Measurements from ENCODE around the gene PCARE.

PCARE gene

DNA sequence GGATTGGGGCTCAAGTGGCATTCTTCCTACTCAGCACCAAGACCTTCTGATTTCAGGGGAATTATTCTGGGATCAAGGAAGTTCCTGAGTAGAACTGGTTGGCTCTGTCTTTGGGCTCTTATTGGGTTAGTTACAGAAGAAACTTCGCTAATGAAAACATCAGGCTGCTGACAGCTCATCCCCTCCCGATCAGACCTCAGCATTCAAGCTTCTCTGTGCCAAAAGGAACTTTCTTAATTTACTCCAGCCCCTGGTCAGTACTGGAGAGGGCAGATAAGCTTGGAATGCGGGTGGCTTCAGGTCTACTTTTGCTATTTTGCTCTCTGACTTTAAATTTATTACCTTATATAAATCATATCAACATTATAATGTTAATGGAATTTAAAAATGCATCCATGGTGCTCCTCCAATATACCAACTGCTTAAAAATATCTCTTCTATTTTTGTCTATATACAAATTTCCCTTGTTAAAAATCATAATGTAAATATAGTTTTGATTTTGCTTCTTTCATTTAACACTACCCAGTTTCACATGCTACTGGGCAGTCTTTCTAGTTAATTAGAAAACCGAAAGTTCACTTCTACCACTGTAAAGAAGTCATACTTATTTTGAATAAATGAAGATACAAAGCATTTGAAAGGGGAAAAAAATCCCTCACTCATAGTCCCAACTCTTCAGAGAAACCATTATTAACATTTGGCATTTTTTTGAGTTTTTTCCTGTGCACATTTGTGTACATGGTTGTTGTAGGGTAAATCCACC, 34.4 kb downstream of the PCARE start:
- DNase-seq (ENCODE audit: low read depth, low spot score), result no peak

DNA sequence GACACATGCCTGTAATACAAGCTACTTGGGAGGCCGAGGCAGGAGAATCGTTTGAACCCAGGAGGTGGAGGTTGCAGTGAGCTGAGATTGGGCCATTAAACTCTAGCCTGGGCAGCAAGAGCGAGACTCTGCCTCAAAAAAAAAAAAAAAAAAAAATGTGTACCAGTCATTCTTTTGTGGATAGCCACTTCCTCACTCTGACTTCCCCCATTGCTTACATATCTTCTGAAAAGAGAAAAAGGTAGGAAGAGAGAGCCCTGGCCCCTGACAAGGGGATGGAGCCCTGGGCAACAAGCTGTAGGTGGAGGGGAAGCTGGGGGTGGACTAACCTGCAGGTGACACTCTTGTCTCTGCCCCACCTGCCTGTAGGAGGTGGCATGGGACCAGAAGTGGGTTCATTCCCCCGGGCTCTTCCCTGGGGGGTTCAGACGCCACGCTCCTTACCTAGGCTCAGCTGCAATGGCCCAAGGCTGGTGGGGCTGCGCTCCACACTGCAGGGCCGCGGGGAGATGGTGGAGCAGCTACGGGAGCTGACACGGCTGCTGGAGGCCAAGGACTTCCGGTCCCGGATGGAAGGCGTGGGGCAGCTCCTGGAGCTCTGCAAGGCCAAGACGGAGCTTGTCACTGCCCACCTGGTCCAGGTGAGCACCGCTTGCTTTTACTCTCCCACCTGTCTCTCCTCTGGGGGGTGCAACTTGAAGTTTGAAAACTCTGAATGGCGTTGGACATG, 39.1 kb downstream of the PCARE start:
- DNase-seq (ENCODE audit: low read depth, low spot score), result no peak

DNA sequence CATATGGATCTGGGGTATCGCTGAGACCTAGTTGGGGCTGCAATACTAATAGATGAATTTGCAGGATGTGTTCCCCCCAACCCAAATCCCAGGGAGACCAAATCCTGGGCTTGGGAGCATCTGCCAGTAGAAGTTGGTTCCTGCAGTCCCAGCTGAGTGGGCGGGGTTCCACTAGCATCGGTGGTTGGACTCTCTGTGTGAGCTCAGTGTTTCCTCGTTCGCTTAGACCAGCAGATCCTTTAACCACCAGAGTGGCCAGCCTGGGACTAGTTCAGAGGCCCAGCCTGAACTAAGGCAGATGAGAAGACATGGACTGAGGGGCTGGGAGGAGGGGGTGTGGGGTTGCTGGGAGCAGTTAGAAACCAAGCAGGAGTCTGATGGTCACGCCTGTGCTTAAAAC, 40.7 kb downstream of the PCARE start:
- DNase-seq (ENCODE audit: low read depth, low spot score), result no peak

DNA sequence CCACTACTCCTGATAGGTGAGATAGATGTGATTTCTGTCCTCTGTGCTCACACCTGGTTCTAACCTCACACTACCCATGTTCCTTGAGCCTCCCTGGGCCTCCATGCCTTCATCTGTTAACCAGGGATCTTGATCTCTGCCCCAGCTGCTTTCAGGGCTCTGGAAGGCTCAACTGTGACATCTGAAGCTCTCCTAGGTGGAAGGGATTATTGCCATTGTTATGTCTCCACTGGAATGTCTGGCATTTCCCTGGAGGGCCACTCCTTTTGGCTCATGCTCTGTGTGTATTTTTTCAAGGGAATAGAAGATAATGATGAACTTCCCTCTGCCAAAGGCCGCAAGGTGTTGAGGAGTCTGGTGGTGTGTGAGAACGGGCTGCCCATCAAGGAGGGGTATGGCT, 41.2 kb downstream of the PCARE start:
- no peak for DNase-seq (ENCODE audit: low read depth, low spot score)

DNA sequence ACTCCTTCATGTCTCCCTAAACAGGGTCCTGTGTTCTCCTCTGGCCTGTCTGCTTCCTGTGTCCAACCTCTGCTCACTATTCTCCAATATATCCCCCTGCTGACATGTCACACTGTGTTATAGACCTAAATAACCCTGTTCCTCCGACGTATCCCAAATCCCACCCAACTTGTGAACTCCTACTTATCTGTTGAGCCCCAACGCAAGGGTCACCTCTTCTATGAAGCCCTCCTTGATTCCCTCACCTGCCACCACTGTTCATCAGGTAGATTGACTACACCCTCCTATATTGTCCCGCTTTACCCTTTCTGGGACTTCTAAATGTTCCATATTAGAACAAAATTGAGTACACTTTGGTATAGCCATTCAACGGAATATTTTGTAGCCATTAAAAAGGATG, 42.1 kb downstream of the PCARE start:
- DNase-seq (ENCODE audit: low read depth, low spot score), result no peak

DNA sequence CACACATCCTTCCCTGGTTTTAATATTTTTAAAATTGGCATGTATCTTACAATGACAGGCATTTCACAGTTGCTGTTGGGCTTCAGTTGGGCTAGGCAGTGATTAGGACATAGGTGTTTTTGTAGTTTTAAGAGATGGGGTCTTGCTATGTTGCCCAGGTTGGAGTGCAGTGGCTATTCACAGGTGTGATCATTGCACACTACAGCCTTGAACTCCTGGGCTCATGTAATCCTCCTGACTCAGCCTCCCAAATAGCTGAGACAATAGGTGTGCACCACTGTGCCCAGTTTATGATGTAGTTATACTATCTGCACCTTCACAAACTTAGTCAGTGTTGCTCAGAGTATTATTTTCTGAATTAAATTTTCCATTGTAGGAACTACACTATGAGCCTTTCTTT, 43.3 kb downstream of the PCARE start:
- DNase-seq (ENCODE audit: low read depth, low spot score), result no peak

DNA sequence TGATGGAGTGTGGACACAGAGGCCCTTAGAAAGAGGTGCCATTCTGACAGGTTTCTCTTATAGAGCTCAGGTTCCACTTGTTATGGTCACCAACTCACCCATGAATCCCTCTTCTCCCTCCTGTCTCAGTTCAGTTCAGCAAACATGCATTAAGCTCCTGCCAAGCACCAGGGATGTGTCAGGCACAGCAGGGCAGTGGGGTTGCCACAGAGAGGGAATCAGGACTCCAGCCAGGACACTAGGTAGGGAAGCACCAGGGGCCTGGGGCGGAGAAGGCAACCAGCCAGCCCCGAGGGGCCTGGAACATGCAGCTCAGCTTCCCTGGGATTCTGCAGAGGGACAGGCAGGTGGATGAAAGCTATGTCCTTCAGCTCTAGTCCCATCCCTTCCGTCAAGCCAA, 48.6 kb downstream of the PCARE start:
- no peak for DNase-seq (ENCODE audit: low read depth, low spot score)

DNA sequence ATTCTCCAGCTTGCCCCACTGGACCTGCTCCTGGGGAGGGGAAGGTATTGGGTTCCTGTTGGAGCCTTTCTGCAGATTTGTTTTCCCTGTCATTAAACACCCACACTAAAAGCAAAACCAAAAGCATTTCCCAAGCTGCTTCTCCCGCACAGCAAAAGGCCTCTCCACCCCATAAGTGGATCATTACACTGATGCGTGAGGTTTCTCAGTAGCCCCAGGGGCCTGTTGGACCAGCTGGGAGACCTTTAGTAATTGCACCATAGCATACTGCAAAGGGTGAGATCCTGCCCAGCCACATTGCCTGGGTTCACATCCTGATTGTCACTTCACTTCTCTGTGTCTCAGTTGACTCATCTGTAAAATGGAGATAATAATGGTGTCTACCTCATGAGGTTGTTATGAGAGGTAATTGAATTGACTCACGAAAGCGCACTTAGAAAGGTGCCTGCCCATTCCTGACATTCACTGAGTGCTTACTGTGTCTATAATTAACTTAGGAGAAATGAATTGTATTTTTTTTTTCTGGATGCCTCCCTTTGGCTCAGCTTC, 49.4 kb downstream of the PCARE start:
- no peak for DNase-seq (ENCODE audit: low read depth, low spot score)

DNA sequence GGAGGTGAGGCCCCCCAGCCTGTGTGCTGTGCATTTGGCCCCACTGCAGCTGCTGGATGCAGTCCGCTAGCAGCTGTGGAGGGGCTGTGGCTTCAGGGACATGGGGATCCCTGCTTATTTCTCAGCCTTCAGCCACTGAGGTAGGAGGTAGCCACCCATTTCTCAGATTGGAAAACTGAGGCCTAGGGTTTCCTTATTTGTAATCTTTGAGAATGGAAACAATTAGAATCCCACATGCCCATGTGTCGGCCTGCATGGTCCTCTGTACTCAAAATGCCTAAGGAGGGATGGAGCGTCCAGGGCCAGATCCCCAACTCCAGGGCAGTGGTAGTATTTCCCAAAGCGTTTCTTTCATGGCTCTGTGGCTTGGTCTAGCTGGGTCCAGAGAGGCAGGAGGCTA, 51.1 kb downstream of the PCARE start:
- no peak for DNase-seq (ENCODE audit: low read depth, low spot score)

DNA sequence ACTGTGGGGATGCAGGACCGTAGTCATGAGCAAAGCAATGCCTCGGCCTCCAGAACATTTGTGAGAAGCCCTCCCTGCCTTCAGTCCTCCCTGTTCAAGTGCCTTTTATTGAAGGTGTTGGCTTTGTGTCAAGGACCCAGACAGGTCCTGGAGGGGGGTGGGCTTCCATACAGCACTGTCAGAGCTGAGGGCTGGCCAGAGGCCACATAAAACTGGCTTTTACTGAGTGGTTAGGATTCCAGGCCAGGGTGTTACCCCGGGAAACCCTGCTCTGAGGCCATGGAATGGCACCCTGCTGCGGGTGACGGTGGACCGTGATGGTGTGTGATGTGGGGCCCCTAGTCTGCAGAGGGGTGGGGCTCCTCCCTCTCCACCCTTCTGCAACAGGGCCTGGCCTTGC, 51.6 kb downstream of the PCARE start:
- no peak for DNase-seq (ENCODE audit: low read depth, low spot score)

DNA sequence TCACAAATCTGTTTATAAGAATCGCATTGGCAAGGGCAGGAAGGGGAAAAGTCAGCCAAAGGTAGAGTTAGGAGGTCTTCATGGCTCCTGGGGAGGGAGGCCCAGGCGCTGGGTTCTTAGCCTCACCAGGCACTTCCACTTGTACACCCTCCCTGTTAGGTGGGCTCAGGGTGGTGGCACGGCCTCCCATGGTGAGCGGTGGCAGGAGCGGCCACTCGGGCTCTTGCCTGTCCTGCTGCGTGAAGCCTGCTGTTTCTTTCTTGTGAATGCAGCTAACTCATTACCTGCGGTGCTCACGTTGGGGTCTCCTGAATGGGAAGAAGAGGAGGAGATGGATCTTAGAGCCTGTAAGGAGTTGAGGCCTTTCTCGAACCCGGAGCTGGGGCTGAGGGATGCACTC, 52.4 kb downstream of the PCARE start:
- no peak for DNase-seq (ENCODE audit: low read depth, low spot score)

DNA sequence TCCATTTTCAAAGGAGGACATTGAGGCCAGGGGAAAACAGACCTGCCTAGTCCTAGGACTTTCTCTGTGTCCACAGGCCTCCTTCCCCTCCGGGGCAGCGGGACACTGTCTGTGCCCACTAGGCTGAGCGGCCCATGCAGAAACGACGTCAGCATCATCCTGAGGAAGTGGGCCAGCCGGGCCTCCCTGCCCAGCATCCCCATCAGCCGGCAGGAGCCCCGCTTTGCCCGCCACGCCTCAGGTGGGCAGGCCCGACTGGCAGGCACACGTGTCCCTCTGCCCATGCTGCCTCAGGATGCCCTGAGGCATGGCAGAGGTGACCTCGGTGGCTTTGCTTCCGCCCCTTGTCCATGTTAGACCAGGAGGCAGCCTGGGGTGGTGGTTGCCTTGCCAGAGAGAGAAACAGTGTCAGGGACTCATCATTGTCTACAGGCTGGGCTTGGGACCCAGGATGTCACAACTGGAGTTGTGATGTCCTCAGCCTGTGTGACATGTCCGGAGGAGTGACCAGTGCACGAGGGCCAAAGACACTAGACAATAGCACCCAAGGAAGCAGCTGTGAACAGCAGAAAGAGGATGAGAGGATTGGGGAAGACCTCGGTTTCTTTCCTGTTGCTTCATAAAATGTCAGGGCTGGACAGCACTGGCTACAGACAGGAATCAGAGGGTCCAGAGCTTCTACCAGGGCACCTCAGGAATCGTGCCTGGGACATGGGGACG, 56.4 kb downstream of the PCARE start:
- DNase-seq (ENCODE audit: low read depth, low spot score), result no peak

DNA sequence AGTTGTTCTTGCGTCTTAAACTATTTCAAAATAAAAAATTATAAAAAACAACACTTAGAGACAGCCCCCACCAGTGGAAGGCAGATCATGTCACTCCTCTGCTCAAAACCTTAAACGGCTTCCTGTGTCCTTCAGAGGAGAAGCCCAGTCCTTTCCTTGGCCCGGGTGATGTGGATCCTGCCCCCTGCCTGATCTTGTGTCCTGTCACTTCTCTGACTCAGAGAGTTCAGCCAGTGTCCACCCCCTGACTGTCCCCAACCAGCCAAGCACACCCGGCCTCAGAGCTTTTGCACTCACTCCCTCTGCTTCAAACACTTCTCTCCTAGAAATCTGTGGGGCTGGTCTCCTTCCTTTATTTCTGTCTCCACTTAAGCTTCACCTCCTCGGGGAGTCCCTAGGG, 57.8 kb downstream of the PCARE start:
- no peak for DNase-seq (ENCODE audit: low read depth, low spot score)

DNA sequence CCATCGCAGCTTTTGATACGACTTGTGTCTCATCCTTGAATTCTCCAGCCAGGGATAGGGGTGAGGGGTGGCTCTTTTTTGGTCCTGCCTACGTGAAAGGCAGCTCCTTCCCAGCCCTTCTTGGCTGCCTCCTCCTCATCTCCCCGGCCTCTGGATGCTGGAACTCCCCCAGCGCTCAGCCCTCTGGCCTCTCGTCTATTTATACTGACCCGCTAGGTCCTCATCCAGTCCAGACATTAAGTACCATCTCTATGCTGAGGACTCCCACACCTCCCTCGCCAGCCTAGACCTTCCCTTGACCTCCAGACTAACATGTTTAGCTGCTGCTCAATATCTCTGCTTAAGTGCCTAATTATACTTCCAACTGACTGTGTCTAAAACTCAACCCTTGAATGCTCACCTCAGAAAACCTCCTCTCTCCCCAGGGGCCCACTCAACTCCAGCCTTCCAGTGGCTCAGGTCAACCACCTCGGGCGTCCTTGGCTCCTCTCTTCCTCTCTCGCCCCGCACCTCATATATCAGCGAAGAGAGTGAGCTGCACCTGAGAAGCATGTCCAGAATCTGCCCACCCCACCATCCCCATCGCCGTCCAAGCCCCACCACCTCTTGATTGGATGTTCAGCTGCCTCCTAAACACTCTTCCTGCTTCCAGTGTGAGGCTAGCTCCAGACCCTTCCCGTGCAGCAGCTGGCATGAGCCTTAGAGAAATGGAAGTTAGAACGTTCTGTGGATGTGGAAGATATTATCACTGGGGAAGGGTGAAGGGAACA, 58.4 kb downstream of the PCARE start:
- no peak for DNase-seq (ENCODE audit: low read depth, low spot score)

DNA sequence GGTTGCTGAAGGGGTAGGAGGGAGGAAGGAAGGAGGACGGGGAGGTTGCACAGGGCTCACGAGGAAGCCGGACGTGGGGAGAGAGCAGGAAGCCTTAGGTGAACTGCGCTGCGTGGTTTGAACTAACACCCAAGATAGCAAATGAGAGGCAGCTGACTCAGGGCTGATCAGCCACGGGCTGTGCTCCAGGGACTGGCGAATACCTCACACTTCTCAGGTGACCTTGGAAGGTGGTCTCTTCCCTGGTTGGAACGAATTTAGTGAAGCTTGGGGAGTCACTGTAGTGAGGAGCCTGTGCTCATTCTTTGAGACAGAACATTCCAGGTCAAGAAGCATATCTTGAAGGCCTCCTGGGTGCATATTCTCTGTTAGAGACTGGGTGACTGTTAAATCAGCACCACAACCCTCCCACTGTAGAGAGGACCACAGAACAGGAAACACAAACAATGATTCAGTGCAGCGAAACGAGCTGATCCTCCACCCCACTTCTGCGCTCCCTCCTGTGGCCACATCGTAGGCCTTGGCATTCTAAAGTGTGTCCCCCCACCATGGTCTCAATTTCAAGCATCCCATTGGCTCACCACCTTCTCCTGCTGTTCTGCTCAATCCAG, 59.4 kb downstream of the PCARE start:
- DNase-seq (ENCODE audit: low read depth, low spot score), result peak; percentile 21

DNA sequence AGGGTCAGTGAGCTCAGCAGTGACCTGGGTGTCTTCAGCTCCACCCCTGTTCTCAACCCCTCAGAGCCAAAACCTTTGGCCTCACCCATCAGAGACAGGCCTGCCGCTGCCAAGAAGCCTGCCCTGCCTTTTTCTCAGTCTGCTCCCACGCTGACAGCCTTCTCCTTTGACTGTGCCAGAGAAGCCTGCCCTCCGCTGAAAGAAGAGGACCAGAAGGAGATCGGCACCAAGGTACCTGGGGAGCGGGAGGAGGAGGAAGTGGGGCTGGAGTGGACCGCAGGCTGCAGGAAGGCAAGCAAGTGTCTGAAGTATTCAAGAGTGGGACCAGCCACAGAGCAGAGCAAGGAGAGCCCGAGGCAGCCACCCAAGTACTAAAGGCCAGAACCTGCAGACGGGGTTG, 60.0 kb downstream of the PCARE start:
- DNase-seq (ENCODE audit: low read depth, low spot score), result no peak

DNA sequence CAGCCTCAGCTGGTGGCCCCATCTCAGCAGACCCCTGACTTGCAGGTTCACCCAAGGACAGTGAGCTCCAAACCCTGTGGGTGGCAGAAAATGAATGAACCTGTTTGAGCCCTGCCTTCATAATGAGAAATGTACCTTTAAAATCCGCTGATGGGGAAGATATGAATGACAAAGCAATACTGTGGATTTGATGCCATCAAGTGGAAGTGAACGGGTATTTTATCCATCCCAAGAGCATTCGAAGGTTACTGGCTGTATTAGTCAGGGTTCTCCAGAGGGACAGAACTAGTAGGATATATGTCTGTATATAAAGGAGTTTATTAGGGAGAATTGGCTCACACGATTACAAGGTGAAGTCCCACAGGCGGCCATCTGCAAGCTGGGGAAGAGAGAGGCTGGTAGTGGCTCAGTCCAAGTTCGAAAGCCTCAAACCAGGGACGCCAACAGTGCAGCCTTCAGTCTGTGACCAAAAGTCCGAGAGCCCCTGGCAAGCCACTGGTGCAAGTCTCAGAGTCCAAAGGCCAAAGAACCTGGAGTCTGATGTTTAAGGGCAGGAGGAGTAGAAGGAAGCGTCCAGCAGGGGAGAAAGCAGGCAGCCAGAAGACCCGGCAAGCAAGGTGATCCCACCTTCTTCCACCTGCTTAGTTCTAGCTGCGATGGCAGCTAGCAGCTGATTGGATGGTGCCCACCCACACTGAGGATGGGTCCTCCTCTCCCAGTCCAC, 61.1 kb downstream of the PCARE start:
- DNase-seq (ENCODE audit: low read depth, low spot score), result no peak

DNA sequence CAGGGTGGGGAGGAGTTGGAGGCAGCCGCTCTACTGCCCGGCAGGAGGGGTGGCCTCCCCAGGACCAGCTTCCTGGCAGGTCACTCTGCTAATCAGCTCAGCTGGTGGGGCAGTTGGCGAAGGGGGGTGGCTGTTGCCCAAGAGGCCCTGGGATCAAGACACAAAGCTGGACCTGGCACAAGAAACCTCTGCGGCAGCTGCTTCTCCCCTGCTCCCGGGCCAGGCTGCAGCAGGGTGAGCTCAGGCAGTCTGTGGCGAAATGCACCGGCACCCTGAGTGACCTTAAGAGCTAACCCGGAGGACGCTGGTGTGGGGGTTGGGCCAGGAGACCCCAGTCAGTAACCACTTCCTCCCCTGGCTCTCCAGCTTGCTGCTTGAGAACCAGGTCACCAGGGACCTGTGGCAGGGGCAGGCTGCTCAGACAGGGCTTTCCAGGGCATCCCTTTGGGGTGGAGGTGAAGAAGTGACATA, 62.1 kb downstream of the PCARE start:
- no peak for DNase-seq (ENCODE audit: low read depth, low spot score)

All from activated naive CD8-positive, alpha-beta T cell treated with anti-CD3 and anti-CD28 coated beads, Interleukin-2, amount 50 U/mL, for 16 hours (primary cell).